GM19397 (cell line): ENCODE measurements around the gene ZSWIM1.
A peak's percentile ranks its signal among the peaks of the same experiment; 100 is the strongest.

Source experiments
- ATAC-seq: cut with Tn5 transposase; IDR thresholded peaks from one replicate; pipeline ENCODE4 v1.9.1; 2021; ENCODE audit warnings: mild to moderate bottlenecking, moderate library complexity; ENCODE audit not compliant: unreplicated experiment

ZSWIM1 gene

DNA sequence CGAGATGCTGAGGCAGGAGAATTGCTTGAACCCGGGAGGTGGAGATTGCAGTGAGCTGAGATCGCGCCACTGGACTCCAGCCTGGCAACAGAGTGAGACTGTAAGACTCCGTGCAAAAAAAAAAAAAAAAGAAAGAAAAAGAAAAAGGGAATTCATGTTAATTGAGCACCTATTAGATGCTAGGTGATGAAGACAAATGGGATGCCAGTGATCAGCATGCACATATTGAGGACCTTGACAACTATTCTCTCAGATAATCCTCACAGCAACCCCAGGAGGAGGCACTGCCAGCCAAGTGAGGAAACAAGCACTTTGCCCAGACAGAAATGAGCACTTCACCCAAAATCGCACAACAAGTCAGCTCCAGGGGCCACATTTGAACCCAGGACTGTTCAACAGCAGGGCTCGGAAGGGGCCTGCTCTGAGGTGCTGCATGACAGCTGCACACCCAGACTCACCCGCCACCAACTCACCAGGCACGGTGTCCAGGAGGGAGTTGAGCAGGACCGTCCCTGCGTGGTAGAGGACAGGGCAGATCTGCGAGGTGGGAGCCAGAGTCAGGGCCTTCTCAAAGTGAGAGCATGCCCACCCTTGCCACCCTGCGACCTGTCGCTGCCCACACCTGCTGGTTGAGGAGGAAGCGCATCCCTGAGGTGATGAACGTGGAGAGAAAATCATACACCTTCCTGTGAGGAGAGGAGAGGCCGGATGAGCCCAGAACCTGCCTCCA, 26.4 kb downstream of the ZSWIM1 start:
- ATAC-seq: no peak

DNA sequence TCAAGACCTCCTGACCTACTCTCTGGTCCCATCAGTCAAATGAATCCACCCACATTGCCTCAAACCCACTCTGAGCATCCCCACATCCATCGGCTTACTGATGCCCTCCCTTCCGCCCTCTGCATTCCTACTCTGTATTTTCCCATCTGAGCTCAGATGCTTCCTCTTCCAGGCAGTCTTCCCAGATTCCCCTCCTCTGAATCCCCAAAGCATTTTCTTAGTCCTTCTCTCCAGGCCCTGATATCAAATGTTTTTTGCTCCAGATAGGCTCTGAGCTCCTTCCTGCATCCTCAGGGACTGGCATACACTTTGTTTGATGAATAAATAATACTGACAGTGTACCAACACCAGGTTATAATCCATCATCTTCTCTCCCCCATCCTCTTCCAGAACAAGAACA, 27.1 kb downstream of the ZSWIM1 start:
- no peak for ATAC-seq

DNA sequence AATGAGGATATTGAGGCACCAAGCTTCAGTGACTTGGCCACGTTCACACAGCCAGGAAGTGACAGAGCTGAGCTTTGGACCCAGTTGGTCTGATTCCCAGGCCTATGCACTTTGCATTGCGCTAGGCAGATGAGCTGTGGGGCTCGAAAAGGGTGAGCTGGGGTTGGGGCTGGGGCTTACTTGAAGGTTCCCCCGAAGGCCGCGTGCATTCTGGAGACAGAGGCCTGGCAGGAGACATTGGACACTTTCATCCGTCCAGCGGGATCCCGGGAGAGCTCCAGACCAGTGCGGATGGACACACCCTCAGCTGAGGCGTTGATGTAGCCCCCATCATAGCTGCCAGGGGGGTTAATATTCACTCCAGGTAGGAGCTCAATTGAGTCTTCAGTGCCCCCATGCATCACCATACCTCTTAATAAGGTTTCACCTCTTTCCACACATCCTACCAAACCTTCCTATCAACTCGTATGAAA, 28.3 kb downstream of the ZSWIM1 start:
- ATAC-seq: no peak

DNA sequence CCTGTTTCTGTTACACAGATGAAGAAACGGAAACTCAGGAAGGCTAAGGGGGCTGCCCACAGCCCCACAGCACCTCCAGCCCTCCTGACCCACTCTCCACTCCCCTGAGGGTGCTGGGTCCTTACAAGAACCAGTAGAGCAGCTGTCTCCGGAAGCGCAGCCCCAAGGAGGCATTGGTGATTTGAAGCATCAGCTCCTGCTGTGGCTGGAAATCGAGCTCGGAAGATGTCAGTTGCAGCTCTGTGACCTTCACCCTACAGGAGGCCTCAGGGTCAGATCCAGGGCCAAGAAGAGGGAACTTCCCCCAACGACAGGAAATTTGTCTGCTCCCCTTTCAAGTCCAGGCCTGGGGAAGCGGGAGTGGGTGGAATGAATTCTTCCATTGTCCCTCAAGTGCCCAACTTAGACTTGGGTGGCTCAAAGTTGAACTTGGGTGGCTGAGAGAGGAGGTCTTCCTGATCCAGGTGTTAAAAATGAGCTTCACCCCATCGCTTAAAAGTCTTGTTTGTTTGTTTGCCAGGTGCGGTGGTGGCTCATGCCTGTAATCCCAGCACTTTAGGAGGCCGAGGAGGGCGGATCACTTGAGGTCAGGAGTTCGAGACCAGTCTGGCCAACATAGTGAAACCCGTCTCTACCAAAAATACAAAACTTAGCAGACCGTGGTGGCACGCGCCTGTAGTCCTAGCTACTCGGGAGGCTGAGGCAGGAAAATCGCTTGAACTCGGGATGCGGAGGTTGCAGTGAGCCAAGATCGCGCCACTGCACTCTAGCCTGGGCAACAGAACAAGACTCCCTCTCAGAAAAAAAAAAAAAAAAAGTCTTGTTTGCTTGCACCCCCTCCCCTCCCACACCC, 29.0 kb downstream of the ZSWIM1 start:
- ATAC-seq: no peak

DNA sequence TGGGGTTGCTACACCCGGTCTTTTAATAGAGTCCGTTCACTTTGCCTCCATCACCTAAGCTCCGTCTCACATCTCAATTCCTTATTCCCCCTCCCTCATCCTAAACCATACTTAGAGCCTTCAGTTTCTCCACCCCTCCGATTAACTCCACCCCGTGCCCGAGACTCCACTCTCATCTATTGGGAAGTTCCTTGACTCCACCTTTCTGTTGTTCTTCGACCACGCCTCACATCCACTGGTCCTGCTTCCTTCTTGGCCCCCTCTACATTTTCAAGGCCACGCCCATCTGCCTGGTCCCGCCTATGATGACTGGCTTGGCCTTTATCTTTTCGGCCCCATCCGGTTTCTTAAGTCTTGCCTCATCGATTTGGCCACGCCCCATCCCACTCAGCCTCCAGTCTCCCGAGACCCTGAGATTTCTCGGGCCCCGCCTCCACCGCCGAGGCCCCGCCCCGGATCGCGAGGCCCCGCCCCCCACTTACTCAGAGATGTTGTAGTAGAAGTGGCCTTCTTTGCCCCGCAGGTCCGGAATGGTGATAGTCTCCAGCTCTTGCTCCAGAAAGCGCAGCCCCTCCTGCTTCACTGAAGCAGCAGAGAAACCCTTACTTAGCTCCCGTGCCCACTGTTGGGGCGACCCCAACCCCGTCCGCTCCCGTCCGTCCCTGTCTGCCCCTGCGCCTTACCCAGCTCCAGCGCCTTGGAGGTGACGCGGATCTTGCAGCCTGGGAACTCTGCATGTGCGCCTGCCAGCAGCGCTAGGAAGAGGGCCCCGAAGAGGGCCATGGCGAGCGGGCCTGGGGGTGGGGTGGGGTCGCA, 29.9 kb downstream of the ZSWIM1 start:
- ATAC-seq: peak; percentile 84

DNA sequence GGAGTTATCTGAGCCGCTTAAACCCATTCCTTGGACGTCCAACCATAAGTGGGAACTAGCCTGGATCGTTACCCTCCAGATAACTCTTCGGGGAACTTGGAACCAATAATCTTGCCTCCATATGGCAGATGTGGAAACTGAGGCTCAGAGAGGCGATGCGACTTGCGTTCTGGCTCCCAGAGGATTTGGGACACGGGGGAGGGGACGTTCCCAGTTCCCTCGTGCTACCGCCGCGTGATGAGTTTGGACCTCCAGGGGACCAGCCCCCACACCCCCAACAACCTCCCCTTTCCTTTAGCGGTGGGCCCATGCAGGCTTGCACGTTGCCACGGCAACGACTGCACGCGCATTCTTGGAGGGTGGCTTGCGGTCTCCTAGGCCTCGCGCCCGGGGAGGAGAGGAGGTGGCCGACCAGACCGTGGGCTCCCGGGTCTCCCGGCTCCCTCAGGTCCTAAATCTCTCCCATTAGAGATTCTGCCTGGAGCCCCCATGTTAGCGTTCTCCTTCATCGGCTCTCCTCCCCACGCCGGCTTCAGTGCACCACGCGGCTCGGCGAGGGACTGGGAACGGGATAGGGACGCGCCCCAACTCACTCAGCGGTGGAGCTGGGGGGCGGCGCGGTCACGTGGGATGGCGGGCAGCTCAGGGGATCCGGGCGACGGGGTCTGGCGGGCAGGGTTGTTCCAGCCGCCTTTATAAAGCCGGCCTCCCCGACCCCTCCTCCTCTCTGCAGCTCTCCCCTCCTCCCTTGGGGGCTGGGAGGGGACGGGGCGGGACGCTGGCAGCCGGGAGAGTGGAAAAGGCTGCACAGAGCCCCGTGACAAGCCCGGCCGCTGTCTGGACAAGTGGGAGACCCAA, 30.7 kb downstream of the ZSWIM1 start, which contains the start of gene PLTP:
Gene PLTP (minus strand): TSS at position 670 of the 858 bp plus-strand sequence. CDS start 703 bp downstream, outside the sequence.
- no peak for ATAC-seq

DNA sequence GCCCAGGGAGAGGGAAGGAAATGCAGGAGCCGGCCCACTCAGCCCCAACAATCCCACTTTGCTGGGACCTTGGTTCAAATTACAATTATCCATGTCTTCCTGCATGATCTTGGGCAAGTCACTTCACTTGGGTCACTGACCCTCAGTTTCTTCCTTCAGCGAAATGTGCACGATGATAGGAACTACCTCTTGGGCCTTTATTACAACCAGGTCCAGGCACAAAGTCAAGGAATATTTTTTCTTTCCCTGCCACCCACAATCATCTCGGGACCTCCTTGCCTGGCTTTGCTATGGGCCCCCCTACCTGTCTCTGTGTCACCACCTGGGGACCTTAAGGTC, 31.3 kb downstream of the ZSWIM1 start:
- ATAC-seq: no peak

DNA sequence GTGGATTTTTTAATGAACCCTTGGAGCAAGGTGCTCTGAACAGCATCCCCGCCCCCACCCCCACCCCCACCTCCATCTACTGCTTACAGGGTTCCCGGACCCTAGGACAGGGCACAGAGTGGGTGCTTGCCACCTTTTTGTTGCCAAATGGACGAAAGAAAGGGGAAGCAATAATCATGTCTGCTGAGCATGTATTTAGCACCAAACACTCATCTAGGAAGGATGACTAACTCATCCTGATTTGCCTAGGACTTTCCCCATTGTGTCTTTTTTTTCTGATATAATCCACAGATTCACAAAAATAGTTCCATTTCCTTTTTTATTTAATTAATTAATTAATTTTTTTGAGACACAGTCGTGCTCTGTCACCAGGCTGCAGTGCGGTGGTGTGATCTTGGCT, 32.1 kb downstream of the ZSWIM1 start:
- no peak for ATAC-seq

DNA sequence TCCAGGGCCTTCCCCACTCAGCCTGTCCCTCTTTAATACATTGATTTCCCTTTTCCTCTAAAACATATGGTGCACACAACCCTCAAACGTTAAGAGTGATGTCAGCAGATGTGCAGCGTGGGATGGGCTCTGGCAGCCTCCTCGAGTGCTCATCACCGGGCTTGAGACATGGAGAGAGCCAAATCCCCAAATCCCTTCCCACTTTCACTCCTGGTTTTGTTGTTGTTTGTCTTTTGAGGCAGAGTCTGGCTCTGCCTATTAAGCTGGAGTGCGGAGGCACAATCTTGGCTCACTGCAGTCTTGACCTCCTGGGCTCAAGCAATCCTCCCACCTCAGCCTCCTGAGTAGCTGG, 36.7 kb downstream of the ZSWIM1 start:
- ATAC-seq: no peak

DNA sequence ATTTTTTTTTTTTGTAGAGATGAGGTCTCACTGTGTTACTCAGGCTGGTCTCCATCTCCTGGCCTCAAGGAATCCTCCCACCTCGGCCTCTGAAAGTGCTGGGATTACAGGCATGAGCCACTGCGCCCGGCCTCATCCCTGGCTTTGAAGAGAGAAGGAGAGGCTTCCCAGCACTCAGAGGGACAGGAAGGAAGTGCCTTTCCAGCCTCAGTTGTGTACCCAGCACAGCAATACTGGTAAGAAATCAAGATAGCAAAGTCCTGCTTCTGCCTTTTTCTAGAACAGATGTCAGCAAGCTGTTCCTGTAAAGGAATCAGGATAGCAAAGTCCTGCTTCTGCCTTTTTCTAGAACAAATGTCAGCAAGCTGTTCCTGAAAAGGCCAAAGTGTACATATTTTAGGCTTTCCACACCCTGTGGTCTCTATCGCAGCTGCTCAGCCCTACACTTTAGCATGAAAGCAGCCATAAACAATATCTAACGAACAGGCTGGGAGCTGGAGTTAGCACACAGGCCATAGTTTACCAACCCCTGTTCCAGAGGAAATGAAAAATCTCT, 37.2 kb downstream of the ZSWIM1 start:
- no peak for ATAC-seq

DNA sequence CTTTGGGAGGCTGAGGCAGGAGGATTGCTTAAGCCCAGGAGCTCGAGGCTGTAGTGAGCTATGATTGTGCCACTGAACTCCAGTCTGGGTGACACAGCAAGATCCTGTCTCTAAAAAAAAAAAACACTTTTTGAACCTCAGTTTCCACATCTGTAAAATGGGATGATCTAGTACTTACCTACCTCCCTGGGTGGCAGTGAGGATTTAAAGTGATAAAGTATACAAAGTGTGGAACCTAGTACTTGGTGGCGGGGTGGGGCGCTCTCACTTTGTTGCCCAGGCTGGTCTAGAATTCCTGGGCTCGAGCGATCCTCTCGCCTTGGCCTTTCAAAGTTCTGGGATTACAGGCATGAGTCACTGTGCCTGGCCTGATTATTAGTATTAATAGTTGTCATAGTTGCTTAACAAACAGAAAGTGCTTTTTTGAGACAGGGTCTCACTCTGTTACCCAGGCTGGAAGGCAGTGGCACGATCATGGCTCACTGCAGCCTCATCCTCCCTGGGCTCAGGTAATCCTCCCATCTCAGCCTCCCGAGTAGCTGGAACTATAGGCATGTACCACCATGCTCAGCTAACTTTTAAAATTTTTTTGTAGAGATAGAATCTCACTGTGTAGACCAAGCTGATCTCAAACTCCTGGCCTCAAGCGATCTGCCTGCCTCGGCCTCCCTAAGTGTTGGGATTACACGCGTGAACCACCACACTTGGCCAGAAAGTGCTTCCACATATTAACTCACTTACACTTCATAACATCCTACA, 37.9 kb downstream of the ZSWIM1 start:
- no peak for ATAC-seq

DNA sequence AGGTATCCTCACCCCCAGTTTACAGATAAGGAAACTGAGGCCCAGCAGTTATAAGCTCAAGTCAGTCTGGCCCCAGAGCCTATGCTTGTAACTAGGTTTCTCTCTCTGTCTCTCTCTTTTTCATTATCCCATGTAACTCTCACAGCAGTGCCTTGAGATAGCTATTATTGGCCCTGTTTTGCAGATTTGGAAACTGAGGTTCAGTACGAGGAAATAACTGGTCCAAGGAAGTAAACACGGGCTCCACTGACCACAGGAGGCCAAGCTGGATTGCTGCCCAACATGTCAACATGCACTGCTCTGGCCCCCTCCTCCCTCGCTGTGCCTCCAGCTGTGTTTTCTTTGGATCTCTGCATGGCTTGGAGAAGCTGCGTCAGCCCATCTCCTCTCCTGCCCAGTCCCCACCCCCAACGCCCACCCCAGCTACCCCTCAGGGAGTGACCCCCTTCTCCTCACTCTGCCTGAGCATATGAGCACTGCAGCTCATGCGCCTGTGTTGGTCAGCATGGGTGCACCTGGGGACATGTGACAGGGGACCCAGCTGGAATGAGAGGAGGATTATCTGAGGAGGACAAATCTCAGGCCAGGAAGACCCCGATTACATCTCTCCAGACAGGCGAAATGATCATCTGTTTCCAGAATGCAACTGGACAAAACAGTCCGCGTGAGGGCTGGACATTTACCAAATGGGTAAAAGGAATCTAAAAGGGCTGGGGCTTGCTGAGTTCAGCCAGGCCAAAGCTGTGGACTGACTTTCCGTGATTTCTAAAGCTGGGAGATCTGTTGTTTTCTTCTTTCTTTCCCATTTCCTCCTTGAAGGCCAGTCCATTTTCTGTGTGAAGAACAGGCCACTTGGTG, 38.7 kb downstream of the ZSWIM1 start:
- no peak for ATAC-seq

DNA sequence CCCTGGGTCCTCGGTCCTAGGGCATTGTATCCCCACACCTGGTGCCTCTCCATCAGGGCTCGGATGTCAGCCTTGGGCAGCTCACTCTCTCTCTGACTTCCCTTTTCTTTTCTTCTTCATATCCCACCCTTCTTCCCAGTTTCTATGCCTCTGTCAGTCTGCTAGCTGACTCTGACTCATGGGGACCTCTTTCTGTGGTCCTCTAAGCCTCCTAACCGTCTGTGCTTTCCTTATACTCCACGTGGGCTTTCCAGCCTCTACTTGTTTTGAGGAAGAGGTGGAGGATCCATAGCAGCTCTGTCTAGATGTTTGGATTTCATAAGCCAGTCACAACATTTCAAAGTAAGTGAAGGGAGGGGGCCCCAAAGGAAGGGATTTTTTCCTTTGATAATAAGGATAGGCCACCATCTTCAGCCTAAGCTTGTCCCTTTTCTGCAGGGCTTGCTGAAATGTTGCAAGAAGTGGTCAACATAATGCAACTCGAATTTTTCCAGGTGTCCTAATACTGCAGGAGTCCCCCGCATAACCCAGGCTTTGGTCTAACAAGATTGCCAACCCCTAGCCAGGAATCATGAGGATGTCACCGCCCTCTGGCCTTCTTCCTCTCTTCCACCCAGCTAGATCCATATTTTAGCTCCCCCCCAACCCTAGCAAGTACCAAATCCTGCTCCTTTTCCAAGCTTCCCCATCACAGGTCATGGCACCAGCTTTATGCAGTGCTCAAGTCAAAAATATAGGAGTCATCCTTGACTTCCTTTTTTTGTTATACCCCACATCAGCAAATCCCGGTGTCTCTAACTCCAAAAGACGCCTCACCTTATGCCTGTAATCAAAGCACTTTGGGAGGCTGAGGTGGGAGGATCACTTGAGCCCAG, 39.7 kb downstream of the ZSWIM1 start:
- ATAC-seq: no peak

DNA sequence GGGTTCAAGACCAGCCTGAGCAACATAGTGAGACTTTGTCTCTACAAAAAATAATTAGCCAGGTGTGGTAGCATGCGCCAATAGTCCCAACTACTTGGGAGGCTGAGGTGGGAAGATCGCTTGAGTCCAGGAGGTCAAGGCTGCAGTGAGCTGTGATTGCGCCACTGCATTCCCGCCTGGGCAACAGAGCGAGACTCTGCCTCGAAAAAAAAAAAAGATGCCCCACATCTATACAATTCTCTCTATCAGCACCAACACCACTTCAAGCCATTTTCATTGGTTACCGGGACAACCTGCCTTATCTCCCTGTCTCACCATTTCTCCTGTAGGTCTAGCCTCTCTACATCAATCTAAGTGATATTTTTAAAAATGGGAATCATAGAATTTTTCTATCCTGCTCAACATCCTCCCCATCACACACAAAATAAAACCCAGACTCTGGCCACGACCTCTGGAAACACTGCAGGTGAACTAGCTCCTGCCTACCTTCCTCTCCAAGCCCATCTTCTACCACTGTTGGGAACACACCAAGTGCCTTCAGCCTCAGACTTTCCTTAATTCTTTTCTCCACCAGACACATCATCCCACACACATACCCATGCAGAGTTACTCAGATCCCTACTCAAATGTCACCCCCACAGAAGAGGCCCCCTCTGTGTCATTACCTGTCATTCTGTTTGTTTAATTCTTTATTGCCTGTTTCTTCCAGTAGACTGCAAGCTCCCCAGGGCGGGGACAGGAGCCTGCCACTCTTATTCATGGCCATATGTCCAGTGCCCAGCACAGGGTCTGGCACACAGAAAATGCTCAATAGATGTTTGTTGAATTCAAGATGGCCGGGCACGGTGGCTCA, 40.5 kb downstream of the ZSWIM1 start:
- ATAC-seq: no peak

DNA sequence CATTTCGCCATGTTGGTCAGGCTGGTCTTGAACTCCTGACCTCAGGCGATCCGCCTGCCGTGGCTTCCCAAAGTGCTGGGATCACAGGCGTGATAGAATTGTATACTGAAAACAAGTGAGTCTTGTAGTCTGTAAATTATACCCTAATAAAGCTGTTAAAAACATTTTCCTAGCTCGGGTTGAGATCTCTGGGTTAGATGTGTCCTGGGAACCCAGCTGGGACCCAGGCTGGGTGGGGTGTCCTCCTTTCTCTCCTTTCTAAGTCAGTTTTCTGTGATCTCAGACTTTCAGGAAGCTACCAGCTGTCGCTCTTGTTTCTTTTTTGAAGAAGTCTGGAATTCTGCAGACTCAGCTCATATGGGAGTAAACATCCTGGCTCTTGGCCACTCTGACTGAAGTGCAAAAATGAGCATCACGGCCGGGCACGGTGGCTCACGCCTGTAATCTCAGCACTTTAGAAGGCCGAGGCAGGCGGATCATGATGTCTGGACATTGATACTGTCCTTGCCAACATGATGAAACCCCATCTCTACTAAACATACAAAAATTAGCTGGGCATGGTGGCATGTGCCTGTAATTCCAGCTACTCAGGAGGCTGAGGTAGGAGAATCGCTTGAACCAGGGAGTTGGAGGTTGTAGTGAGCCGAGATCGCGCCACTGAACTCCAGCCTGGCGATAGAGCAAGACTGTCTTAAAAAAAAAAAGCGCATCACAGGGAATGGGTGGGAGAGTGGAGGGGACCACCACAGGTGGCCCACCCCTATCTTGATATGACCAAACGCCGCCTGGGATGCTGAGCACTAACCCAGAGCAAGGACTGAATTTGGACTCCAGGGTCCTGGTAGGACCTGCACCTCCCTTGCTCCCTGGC, 43.6 kb downstream of the ZSWIM1 start:
- no peak for ATAC-seq
